Spleen (tissue), 11 donors: ENCODE measurements around the gene PGP. TPM values are rescaled to one million over a fixed set of nuclear protein-coding genes. Genes with fewer than 3 reads are reported as not detected.

Source experiments
- DNase-seq: peaks from one replicate; pipeline ENCODE4 v3.0.0-alpha.2; 2020
- H3K27ac ChIP-seq, 8 donors: fragments of 200-600 bp; sonication (generic) in 7 of 8; 1 replicate in 4 of 8; 2 replicates in 4 of 8; pipeline versions ENCODE4 v1.5.0 to v1.8.0; 2016 to 2021; ENCODE audit warnings: inconsistent platforms in 4 of 8, mild to moderate bottlenecking in 4 of 8, moderate library complexity in 1 of 8
- H3K27me3 ChIP-seq, 7 donors: fragments of 200-600 bp; sonication (generic) in 6 of 7; replicated peaks in 1 of 7; 1 replicate in 4 of 7; 2 replicates in 3 of 7; pipeline versions ENCODE4 v1.5.0 to v1.8.0; 2016 to 2021; ENCODE audit warnings: inconsistent platforms in 3 of 7, mild to moderate bottlenecking in 1 of 7
- H3K36me3 ChIP-seq, 6 donors: fragments of 200-600 bp; sonication (generic) in 5 of 6; 1 replicate in 4 of 6; 2 replicates in 2 of 6; pipeline versions ENCODE4 v1.5.0 to v1.8.0; 2016 to 2021; ENCODE audit warnings: inconsistent platforms in 2 of 6
- H3K4me1 ChIP-seq, 6 donors: fragments of 200-600 bp; sonication (generic) in 5 of 6; 1 replicate in 3 of 6; 2 replicates in 3 of 6; pipeline versions ENCODE4 v1.5.0 to v1.8.0; 2016 to 2021; ENCODE audit warnings: inconsistent platforms in 3 of 6
- H3K4me3 ChIP-seq, 8 donors: fragments of 200-600 bp; sonication (generic) in 7 of 8; 1 replicate in 4 of 8; 2 replicates in 4 of 8; pipeline versions ENCODE4 v1.5.0 to v1.8.0; 2016 to 2021; ENCODE audit warnings: inconsistent platforms in 4 of 8, mild to moderate bottlenecking in 4 of 8, moderate library complexity in 2 of 8
- H3K9me3 ChIP-seq, 8 donors: fragments of 200-600 bp; sonication (generic) in 7 of 8; 1 replicate in 4 of 8; 2 replicates in 4 of 8; pipeline versions ENCODE4 v1.5.0 to v1.8.0; 2016 to 2021; ENCODE audit warnings: inconsistent platforms in 4 of 8
- CTCF ChIP-seq, 11 experiments: fragments of 200-600 bp in 7 of 11; fragments of 450-650 bp in 4 of 11; sonication (generic) in 4 of 11; IDR thresholded peaks in 8 of 11; conservative IDR thresholded peaks in 3 of 11; 1 replicate in 7 of 11; 2 replicates in 4 of 11; pipeline versions ENCODE4 v1.4.0 to v1.8.0; 2016 to 2021; ENCODE audit warnings: antibody characterized with exemption in 11 of 11, inconsistent platforms in 4 of 11, mild to moderate bottlenecking in 1 of 11
- POLR2A ChIP-seq, 3 donors: fragments of 450-650 bp; IDR thresholded peaks; one replicate each; pipeline ENCODE4 v1.5.1; 2017; ENCODE audit warnings: antibody characterized with exemption in 3 of 3, mild to moderate bottlenecking in 1 of 3
- POLR2AphosphoS5 ChIP-seq, 3 donors: sonication (generic); formaldehyde crosslinking; IDR thresholded peaks; one replicate each; pipeline ENCODE4 v1.5.1; 2017; ENCODE audit warnings: antibody characterized with exemption in 3 of 3
- WGBS, 5 donors: extraction: QIAGEN DNeasy Blood & Tissue Kit in 3 of 5; methylation state at CpG; one replicate each; pipeline versions ENCODE4 v1.1.5 to v1.1.7; 2013 to 2018; 5-methylcytosine and 5-hydroxymethylcytosine counted together
- intact Hi-C: fragments of 100-400 bp; cut with DNase I; formaldehyde crosslinking; loops from one replicate; pipeline ENCODE4 v1.15.0; 2023; ENCODE audit warnings: low total_unique reads
- polyA plus RNA-seq, 3 donors: library from polyadenylated mRNA; stranded (reverse); fragments of 200-250 nt; gene quantifications; one replicate each; pipeline ENCODE4 v1.2.1, GENCODE V29; 2013
- total RNA-seq, 7 donors: library from RNA; depleted of rRNA in 3 of 7; stranded (reverse); fragments of >200 nt in 3 of 7; fragmentation: NEBNext Ultra II Directional in 4 of 7; extraction: Animal tissue kit (Norgen Biotek cat#: 25700) in 4 of 7; gene quantifications; one replicate each; pipeline versions ENCODE4 v1.1.0 to v1.2.1, GENCODE V29; 2016 to 2021
- donor health status: healthy with polysubstance abuse.
- donor health status: DM: no; HTN: no; CAD: no; lungs with moderate emphysema.
- donor health status: DM: no; HTN: no; CAD: no.
- donor health status: Bipolar disorder and iron deficiency.
- donor health status: healthy.
- donor health status: DM: no; HTN: no; CAD: no.
- donor health status: DM: yes; HTN: yes; CAD: no.

PGP gene
- total and polyA plus RNA-seq, 10 donors = 9.3 to 20.2 (median 13.7) TPM

GRCh38 chr16:2212362-2213324 is 2.0 kb downstream of the PGP start:
- DNase-seq = no peak
- Histone ChIP-seq H3K4me1 (peaks cover 18 to 62% (median 33%) of the 10 kb centered on the region in 6 donors), H3K4me3 (peak overlapping the region in 4 of 8 donors; percentile 84 to 98 (median 94)), H3K36me3 (peaks cover 0 to 41% (median 24%) of the 10 kb centered on the region in 6 donors), H3K27ac (peak overlapping the region in 4 of 8 donors; percentile 0 to 96 (median 56)), H3K27me3 (no peaks in the 10 kb centered on the region), H3K9me3 (no peaks in the 10 kb centered on the region)
- TF ChIP-seq POLR2AphosphoS5 (IDR thresholded peaks at IDR 0.05) (peak in 1 of 3 donors; percentile 66), POLR2A (IDR thresholded peaks at IDR 0.05) (no peak)
- WGBS, 5 donors = 66 to 77% (median 67%) methylated on average over 17 to 19 of the region's 19 CpGs
- intact Hi-C loops = no loop called here

- Histone ChIP-seq H3K27me3 (no peaks in the 10 kb centered on the region), H3K4me1 (peaks cover 18 to 69% (median 39%) of the 10 kb centered on the region in 6 donors), H3K9me3 (no peaks in the 10 kb centered on the region), H3K4me3 (peak overlapping the region in 1 of 8 donors; percentile 98), H3K27ac (peak overlapping the region in 3 of 8 donors; percentile 44 to 96 (median 67)), H3K36me3 (peaks cover 0 to 48% (median 31%) of the 10 kb centered on the region in 6 donors)
- DNase-seq = no peak
- 74 to 92% (median 86%) methylated on average over 5 to 11 of the region's 11 CpGs for WGBS, 5 donors
- TF ChIP-seq POLR2AphosphoS5 (IDR thresholded peaks at IDR 0.05) (peak in 2 of 3 donors; percentile 30 to 58), CTCF (IDR thresholded peaks at IDR 0.05 in 8 of 11, conservative IDR thresholded peaks at IDR 0.05 in 3 of 11) (no peak), POLR2A (IDR thresholded peaks at IDR 0.05) (no peak)
- intact Hi-C loops = no loop called here
Observed at GRCh38 chr16:2211923-2212347, 2.7 kb downstream of the PGP start.

- 67 to 86% (median 82%) methylated on average over 5 to 24 of the region's 24 CpGs for WGBS, 5 donors
- Histone ChIP-seq H3K27ac (no peak within 1 kb of the TSS), H3K36me3 (peaks cover 0 to 54% (median 33%) of the 10 kb centered on the region in 6 donors), H3K4me3 (no peak within 1 kb of the TSS), H3K27me3 (no peaks in the 10 kb centered on the region), H3K9me3 (no peaks in the 10 kb centered on the region), H3K4me1 (peaks cover 28 to 74% (median 46%) of the 10 kb centered on the region in 6 donors)
- TF ChIP-seq POLR2AphosphoS5 (IDR thresholded peaks at IDR 0.05) (peak in 1 of 3 donors; percentile 34), CTCF (IDR thresholded peaks at IDR 0.05 in 8 of 11, conservative IDR thresholded peaks at IDR 0.05 in 3 of 11) (no peak), POLR2A (IDR thresholded peaks at IDR 0.05) (no peak)
- intact Hi-C loops = no loop called here
- DNase-seq = no peak
Observed at GRCh38 chr16:2210386-2211365, 4.0 kb downstream of the PGP start, which contains the start of gene BRICD5. TSS of gene BRICD5 (minus strand) at chr16:2210863. CDS start at chr16:2210833, 30 bp downstream.

GRCh38 chr16:2210009-2210332 is 4.7 kb downstream of the PGP start:
- peaks cover 0 to 54% (median 33%) of the 10 kb centered on the region in 6 donors for H3K36me3 ChIP-seq
- TF ChIP-seq CTCF (IDR thresholded peaks at IDR 0.05 in 8 of 11, conservative IDR thresholded peaks at IDR 0.05 in 3 of 11) (no peak), POLR2AphosphoS5 (IDR thresholded peaks at IDR 0.05) (peak in 1 of 3 donors; percentile 16)
- no peak overlapping the region for H3K27ac ChIP-seq
- H3K27me3 ChIP-seq = no peaks in the 10 kb centered on the region
- no peaks in the 10 kb centered on the region for H3K9me3 ChIP-seq
- intact Hi-C loops = no loop called here
- peaks cover 28 to 70% (median 48%) of the 10 kb centered on the region in 6 donors for H3K4me1 ChIP-seq
- DNase-seq = no peak
- H3K4me3 ChIP-seq = no peak overlapping the region
- 92 to 95% (median 93%) methylated on average over 7 to 17 of the region's 17 CpGs for WGBS, 5 donors
